Common myeloid progenitor, CD34-positive (primary cell): ENCODE results near the gene SEPTIN5.

ENCODE experiments used
- CTCF ChIA-PET: fragments of 350-600 bp; sonication (Branson Sonifier 250); formaldehyde crosslinking; loops from one replicate; lab custom pipeline; 2021; ENCODE audit warnings: antibody characterized with exemption; lab: Charles Lee
- POLR2A ChIA-PET: fragments of 350-600 bp; sonication (Branson Sonifier 250); formaldehyde crosslinking; loops from one replicate; lab custom pipeline; 2021; ENCODE audit warnings: antibody characterized with exemption; lab: Charles Lee
- DNase-seq, 3 donors: peaks; one replicate each; pipeline versions ENCODE4 v3.0.0 to v3.0.0-alpha.2; 2013
- H3K27ac ChIP-seq, 2 experiments: 1 replicate in 1 of 2; 2 replicates in 1 of 2; pipeline ENCODE4 v1.7.0; 2013; ENCODE audit warnings: inconsistent platforms in 2 of 2, low read length in 2 of 2, mild to moderate bottlenecking in 2 of 2, low read depth in 1 of 2, moderate library complexity in 1 of 2; ENCODE audit not compliant: severe bottlenecking in 2 of 2, insufficient read depth in 1 of 2, poor library complexity in 1 of 2
- H3K27me3 ChIP-seq, 5 experiments: replicated peaks in 2 of 5; 1 replicate in 3 of 5; 2 replicates in 2 of 5; pipeline versions ENCODE4 v1.6.1 to v1.7.0; 2013; ENCODE audit warnings: low read length in 4 of 5, mild to moderate bottlenecking in 2 of 5, moderate library complexity in 2 of 5, inconsistent platforms in 1 of 5; ENCODE audit not compliant: insufficient read depth in 5 of 5, control insufficient read depth in 4 of 5
- H3K36me3 ChIP-seq, 4 experiments: 1 replicate in 2 of 4; 2 replicates in 2 of 4; pipeline versions ENCODE4 v1.6.1 to v1.7.0; 2013; ENCODE audit warnings: low read length in 3 of 4, control low read depth in 1 of 4, mild to moderate bottlenecking in 1 of 4; ENCODE audit not compliant: control insufficient read depth in 4 of 4, insufficient read depth in 4 of 4
- H3K4me1 ChIP-seq, 4 experiments: 1 replicate in 3 of 4; 2 replicates in 1 of 4; pipeline versions ENCODE4 v1.6.1 to v1.7.1; 2013; ENCODE audit warnings: low read length in 3 of 4, mild to moderate bottlenecking in 3 of 4, control low read depth in 1 of 4, inconsistent platforms in 1 of 4, moderate library complexity in 1 of 4; ENCODE audit not compliant: control insufficient read depth in 4 of 4, insufficient read depth in 4 of 4; ENCODE audit errors: control extremely low read depth in 1 of 4
- H3K4me3 ChIP-seq, 7 experiments: 1 replicate in 4 of 7; 2 replicates in 3 of 7; pipeline versions ENCODE4 v1.5.1 to v1.7.0; 2013; ENCODE audit warnings: mild to moderate bottlenecking in 7 of 7, low read length in 6 of 7, moderate library complexity in 6 of 7, inconsistent platforms in 2 of 7, low read depth in 2 of 7, control low read depth in 1 of 7; ENCODE audit not compliant: insufficient read depth in 4 of 7, control insufficient read depth in 1 of 7; ENCODE audit errors: extremely low read depth in 1 of 7
- H3K9me3 ChIP-seq, 5 experiments: 1 replicate in 4 of 5; 2 replicates in 1 of 5; pipeline versions ENCODE4 v1.6.1 to v1.7.1; 2013; ENCODE audit warnings: low read length in 4 of 5, mild to moderate bottlenecking in 2 of 5, inconsistent platforms in 1 of 5, low read depth in 1 of 5, moderate library complexity in 1 of 5; ENCODE audit not compliant: control insufficient read depth in 4 of 5, insufficient read depth in 2 of 5; ENCODE audit errors: control extremely low read depth in 1 of 5
- WGBS: methylation state at CpG from one replicate; pipeline ENCODE4 v1.1.5; 2013; ENCODE audit not compliant: insufficient coverage; 5-methylcytosine and 5-hydroxymethylcytosine counted together

SEPTIN5 gene

GRCh38 chr22:19740586-19740985 lies 26.3 kb downstream of the SEPTIN5 start:
- CTCF ChIA-PET = interaction anchor here (3.8 kb wide), 1 partner anchor 10 kb away, joined by 30 read pairs; no protein-coding TSS in a partner anchor
- no peak for DNase-seq
- POLR2A ChIA-PET = no interaction called here
- Histone ChIP-seq H3K27me3 (no peaks in the 10 kb centered on the region), H3K4me3 (no peak overlapping the region), H3K27ac (no peak overlapping the region), H3K9me3 (no peaks in the 10 kb centered on the region), H3K4me1 (no peaks in the 10 kb centered on the region), H3K36me3 (no peaks in the 10 kb centered on the region)
- 93% methylated on average over 14 of the region's 15 CpGs for WGBS

GRCh38 chr22:19741053-19741452 lies 26.8 kb downstream of the SEPTIN5 start:
- Histone ChIP-seq H3K27ac (no peak overlapping the region), H3K9me3 (no peaks in the 10 kb centered on the region), H3K36me3 (no peaks in the 10 kb centered on the region), H3K27me3 (no peaks in the 10 kb centered on the region), H3K4me3 (no peak overlapping the region), H3K4me1 (no peaks in the 10 kb centered on the region)
- ChIA-PET CTCF (interaction anchor here (3.8 kb wide), 1 partner anchor 10 kb away, joined by 30 read pairs; no protein-coding TSS in a partner anchor), POLR2A (no interaction called here)
- 89% methylated on average over 5 of the region's 7 CpGs for WGBS
- DNase-seq = no peak

GRCh38 chr22:19742160-19743066 lies 28.1 kb downstream of the SEPTIN5 start:
- CTCF ChIA-PET = interaction anchor here (1.0 to 3.8 kb wide), 3 partner anchors 11 to 211 kb away, joined by 3 to 30 read pairs (median 3); no protein-coding TSS in a partner anchor
- Histone ChIP-seq H3K4me1 (no peaks in the 10 kb centered on the region), H3K27me3 (no peaks in the 10 kb centered on the region), H3K9me3 (no peaks in the 10 kb centered on the region), H3K27ac (no peak overlapping the region), H3K36me3 (no peaks in the 10 kb centered on the region), H3K4me3 (no peak overlapping the region)
- WGBS = 93% methylated on average over 12 of the region's 21 CpGs
- DNase-seq = no peak
- POLR2A ChIA-PET = no interaction called here

- no peak for DNase-seq
- no peaks in the 10 kb centered on the region for H3K4me1 ChIP-seq
- no peaks in the 10 kb centered on the region for H3K9me3 ChIP-seq
- no peaks in the 10 kb centered on the region for H3K27me3 ChIP-seq
- H3K36me3 ChIP-seq = no peaks in the 10 kb centered on the region
- ChIA-PET CTCF (interaction anchor here (1.0 to 3.8 kb wide), 2 partner anchors 12 to 211 kb away, joined by 3 to 30 read pairs; no protein-coding TSS in a partner anchor), POLR2A (no interaction called here)
- WGBS = 96% methylated on average over 5 of the region's 6 CpGs
- no peak overlapping the region for H3K4me3 ChIP-seq
- H3K27ac ChIP-seq = no peak overlapping the region
Measured at GRCh38 chr22:19743081-19743480, 28.8 kb downstream of the SEPTIN5 start.

- Histone ChIP-seq H3K4me1 (no peaks in the 10 kb centered on the region), H3K36me3 (no peaks in the 10 kb centered on the region), H3K4me3 (no peak overlapping the region), H3K27ac (no peak overlapping the region), H3K27me3 (peaks cover 0 to 2% (median 0%) of the 10 kb centered on the region in 5 experiments), H3K9me3 (no peaks in the 10 kb centered on the region)
- 100% methylated on average over 4 of the region's 4 CpGs for WGBS
- no peak for DNase-seq
- ChIA-PET POLR2A (no interaction called here), CTCF (interaction anchor here (0.9 kb wide), 1 partner anchor 20 kb away, joined by 3 read pairs; no protein-coding TSS in a partner anchor)
Measured at GRCh38 chr22:19743651-19744050, 29.3 kb downstream of the SEPTIN5 start.

- Histone ChIP-seq H3K4me1 (no peaks in the 10 kb centered on the region), H3K4me3 (no peak overlapping the region), H3K27me3 (peaks cover 0 to 3% (median 0%) of the 10 kb centered on the region in 5 experiments), H3K36me3 (no peaks in the 10 kb centered on the region), H3K27ac (no peak overlapping the region), H3K9me3 (no peaks in the 10 kb centered on the region)
- ChIA-PET POLR2A (no interaction called here), CTCF (interaction anchor here (0.9 to 4.1 kb wide), 4 partner anchors 9 to 19 kb away, joined by 3 to 21 read pairs (median 12); no protein-coding TSS in a partner anchor)
- WGBS = 95% methylated on average over 12 of the region's 13 CpGs
- DNase-seq = no peak
Measured at GRCh38 chr22:19744350-19745006, 30.2 kb downstream of the SEPTIN5 start.
